ENCODE data around the gene MRPL48.
A peak's percentile ranks its signal among the peaks of the same experiment; 100 is the strongest.

MRPL48 gene

GRCh38 chr11:73862986-73863385 lies 75.3 kb downstream of the MRPL48 start:
- no peak for TF ChIP-seq CTCF (IDR thresholded peaks at IDR 0.05; ENCODE audit: low read depth, low read length)
- H3K4me3 ChIP-seq (ENCODE audit: low read depth, low read length) = no peak overlapping the region

GRCh38 chr11:73866095-73866579 lies 78.5 kb downstream of the MRPL48 start:
- no peak overlapping the region for H3K4me3 ChIP-seq (ENCODE audit: low read depth, low read length)
- TF ChIP-seq CTCF (IDR thresholded peaks at IDR 0.05; ENCODE audit: low read depth, low read length) = no peak

DNA sequence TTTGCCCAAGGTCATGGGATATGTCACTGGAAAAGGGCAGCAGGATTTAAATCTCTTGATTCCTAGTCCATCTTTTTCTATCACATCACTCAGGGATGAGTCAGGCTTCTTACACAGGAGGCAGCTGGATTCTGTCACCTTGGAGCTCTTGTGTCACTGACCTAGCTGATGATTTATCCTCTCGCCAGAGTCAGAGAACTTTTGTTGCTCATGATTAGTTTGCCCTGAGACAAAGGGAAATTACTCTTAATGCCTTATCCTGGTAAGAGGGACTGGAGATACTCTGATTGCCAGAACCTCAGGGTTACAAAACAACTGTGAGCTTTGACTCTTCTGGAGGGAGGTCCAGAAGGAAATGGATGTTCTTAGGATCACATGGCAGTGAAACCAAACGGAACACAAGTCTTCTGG lies 78.9 kb downstream of the MRPL48 start:
- no peak overlapping the region for H3K4me3 ChIP-seq (ENCODE audit: low read depth, low read length)
- no peak for TF ChIP-seq CTCF (IDR thresholded peaks at IDR 0.05; ENCODE audit: low read depth, low read length)

GRCh38 chr11:73869332-73869949 lies 81.8 kb downstream of the MRPL48 start:
- no peak for TF ChIP-seq CTCF (IDR thresholded peaks at IDR 0.05; ENCODE audit: low read depth, low read length)
- no peak overlapping the region for H3K4me3 ChIP-seq (ENCODE audit: low read depth, low read length)

- no peak overlapping the region for H3K4me3 ChIP-seq (ENCODE audit: low read depth, low read length)
- no peak for TF ChIP-seq CTCF (IDR thresholded peaks at IDR 0.05; ENCODE audit: low read depth, low read length)
These were observed 82.6 kb downstream of the MRPL48 start for GRCh38 chr11:73870261-73870660.

GRCh38 chr11:73872749-73873357 lies 85.2 kb downstream of the MRPL48 start:
- no peak for TF ChIP-seq CTCF (IDR thresholded peaks at IDR 0.05; ENCODE audit: low read depth, low read length)
- H3K4me3 ChIP-seq (ENCODE audit: low read depth, low read length) = no peak overlapping the region

- H3K4me3 ChIP-seq (ENCODE audit: low read depth, low read length) = peak overlapping the region; percentile 93
- no peak for TF ChIP-seq CTCF (IDR thresholded peaks at IDR 0.05; ENCODE audit: low read depth, low read length)
These were observed 87.7 kb downstream of the MRPL48 start for GRCh38 chr11:73875380-73875779.

Data from WI38 (cell line).